Measurements from ENCODE around the gene SGPL1.

The SGPL1 gene

GRCh38 chr10:70811881-70812280 is 3.9 kb upstream of the SGPL1 start:
- DNase-seq, result no peak

- DNase-seq, result no peak
Measured at GRCh38 chr10:70812814-70813213, 2.9 kb upstream of the SGPL1 start.

- DNase-seq, result no peak
Measured at GRCh38 chr10:70814126-70814525, 1.6 kb upstream of the SGPL1 start.

DNA sequence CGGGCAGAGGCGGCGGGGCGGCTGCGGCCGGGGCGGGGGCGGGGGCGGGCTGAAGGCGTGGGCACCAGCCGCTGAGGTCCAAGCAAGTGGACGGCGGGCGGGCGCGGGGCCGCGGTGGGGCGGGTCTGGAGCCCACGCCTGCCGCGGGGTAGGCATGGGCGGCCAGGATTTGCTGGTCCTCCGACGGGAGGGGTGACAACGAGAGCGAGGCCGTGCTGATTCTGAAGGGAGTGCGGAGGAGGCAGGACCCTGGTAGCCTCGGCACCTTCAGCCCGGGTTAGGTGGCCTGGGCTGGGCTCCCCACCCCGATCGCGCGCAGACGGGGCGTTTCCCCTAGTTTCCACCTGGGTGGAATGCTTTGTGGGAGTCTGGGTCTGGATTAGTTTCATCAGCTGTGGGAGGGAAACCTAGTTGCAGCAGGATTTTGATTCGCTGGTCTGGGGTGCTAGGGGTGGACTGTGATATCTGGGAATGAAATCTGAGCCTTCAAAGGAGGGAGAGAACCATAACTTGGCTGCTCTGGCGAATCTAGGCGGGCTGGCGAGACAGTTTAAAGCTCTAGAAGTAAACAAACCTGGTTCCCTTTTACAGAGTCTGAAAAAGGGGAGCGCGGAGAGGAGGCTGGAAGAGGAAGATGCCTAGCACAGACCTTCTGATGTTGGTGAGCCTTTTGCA is 609 bp downstream of the SGPL1 start:
- peak; percentile 42 for DNase-seq

- DNase-seq, result peak; percentile 14
Measured at GRCh38 chr10:70820976-70821750, 5.4 kb downstream of the SGPL1 start.

- DNase-seq, result no peak
Measured at GRCh38 chr10:70822076-70822820, 6.5 kb downstream of the SGPL1 start.

DNA sequence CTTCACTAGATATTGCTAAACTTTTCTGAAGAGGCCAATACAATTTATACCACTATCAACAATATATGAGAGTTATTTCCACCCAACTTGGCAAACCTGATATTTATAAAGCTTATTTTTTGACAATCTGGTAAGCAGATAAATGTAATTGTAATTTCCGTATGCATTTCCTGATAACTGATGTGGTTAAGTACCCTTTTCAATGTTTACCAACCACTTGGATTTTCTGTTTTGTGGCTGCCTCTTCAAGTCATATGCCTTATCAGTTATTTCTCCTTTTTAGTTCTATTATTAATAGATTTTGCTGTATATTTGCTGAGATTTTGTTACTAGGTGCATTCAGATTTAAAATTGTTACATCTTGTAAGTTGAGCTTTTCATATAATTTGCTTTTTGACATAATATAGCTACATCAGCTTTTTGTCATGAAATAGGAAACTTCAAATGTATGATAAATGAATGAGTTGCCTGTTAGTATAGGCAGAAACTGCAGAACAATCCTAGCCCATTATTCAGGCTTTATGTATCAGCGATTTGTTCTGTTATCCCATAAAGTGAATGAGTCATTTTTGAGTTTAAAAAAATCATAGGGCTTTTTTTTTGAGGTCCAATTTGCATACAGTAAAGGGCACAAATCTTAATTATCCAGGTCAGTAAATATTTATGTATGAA is 11.5 kb downstream of the SGPL1 start:
- no peak for DNase-seq

DNA sequence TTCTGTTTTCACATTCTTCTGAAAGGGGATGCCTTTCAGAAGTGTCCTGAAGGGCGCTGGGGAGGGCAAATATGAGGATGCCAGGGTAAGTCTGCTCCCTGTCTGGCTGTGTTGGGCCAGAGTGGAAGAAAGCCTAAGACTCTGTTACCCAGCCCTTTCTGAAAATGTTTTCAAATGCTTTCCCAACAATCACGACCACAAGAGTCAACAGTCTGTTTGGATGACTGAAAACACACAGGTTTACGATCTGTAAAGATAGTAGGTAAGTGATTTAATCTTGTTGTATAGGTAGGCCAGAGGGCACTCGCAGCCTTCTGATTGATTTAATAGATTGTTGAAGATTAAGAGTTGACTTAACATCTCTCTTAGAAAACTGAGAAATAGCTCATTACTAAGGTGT is 13.2 kb downstream of the SGPL1 start:
- DNase-seq, result no peak

DNA sequence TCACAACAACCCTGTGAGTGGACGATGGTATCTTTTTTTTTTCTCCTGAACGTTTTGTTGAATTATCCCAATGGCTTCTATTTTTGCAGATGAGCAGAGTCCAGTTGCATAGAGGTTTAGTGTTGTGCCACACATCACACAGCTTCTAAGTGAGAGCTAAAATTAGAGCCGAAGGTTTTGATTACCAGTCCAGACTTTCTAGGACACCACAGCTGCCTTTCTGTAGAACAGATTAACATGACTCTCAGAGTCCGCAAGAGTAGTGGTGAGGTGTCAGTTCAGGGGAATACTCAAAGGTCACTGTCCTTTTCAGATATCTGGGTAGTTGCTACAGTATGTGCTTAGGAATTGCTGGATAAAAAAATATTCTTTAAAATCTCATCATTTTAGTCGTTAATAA is 13.8 kb downstream of the SGPL1 start:
- DNase-seq, result no peak

GRCh38 chr10:70830164-70830563 is 14.4 kb downstream of the SGPL1 start:
- no peak for DNase-seq

DNA sequence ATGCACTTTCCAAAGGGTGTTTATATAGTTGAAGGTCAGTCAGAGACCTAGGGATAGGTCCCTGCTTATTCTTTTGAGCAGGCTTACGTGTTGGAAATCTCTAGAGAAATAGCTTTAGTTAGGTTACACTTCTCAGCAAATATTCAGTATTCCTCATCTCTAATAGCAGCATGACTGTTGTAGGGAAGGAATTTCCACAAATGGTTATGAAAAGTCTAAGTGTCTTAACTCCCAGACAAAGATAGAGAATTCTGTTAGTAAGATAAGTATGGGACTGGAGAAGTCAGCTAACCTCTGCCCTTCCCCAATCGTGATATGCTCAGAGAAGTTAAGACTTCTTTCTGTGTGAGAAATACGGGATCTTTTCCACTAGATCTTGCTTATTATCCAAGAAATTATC is 16.5 kb downstream of the SGPL1 start:
- no peak for DNase-seq

DNA sequence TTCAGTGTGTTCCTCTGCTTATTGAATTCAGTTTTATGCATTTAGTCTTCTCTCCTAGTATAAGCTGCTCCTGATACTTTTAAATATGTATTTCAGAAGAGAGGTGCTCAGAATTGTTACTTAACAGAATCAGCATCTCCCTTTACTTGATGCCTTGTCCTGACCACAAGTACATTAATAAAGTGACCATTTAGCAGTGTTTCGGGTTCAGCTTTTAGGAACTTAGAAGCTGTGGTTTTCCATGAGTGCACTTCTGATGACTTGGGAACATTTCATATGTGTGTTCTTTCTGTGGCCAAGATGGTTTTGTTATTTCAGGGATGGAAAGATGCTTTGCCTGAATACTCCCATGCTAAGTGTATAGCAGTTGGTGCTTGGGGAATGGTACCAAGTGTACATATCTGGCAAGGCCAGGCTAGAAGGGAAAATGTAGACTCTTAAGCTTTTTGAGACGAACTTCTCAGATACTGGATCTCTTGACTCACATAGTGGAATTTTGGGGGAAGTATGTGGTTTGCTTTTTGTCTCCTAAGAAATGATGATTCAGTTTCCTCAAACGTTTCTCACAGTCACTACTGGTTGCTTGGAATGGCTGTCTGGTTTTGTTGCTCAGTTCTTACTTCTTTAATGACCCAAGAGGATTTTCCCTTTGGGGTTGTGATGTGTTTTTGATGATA is 17.2 kb downstream of the SGPL1 start:
- peak; percentile 23 for DNase-seq

GRCh38 chr10:70833601-70834000 is 17.9 kb downstream of the SGPL1 start:
- DNase-seq, result no peak

DNA sequence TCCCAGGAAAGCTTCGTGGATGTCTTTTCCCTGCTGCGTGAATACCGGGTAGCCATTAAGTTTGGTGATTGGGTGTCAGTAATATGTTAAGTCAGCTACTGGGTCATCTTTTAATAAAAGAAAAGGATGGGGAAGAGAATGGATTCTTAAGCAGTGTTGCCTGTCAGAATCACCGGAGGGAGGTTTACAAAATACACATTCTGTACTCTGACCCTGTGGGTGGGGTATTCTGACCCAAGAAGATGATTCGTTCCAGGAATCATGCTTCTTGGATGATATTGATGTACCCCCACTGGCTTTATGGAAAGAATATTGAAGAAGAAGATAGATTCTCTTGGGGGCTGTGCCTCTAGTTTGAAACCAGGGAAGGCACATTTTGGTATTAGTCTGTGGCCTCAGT is 18.3 kb downstream of the SGPL1 start:
- DNase-seq, result no peak

DNA sequence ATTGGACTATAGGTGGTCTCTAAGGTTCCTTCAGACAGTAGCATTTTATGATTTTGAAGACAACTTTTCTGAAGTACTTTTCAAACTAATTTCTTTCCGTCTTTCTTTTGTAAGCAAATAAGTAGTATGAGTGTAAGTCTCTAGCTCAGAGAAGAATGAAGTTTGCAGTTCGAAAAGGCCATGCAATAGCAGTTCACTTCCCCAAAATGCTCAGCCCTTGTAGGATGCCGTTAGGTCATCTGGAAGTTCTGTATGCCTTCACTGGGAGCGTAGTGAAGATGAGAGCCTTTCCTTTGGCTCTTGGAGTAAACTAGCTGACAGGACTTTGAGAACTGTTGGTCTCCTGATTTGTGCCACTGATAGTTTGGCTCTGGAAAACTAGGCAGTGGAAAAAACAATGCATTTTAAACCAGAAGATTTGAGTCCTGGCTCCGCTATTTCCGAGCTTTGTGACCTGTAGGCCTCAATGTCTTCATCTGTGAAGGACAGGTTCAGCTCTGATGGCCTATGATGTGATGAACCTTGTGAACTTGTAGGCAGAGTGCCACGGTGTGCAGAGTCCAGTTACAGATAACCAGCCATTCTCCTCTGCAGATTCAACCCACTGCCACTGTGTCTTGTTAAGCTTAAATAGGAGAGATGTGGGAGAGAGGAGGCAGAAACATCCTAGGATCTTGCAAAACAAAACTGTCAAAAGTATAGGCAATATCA is 18.8 kb downstream of the SGPL1 start:
- DNase-seq, result no peak

GRCh38 chr10:70836319-70836718 is 20.6 kb downstream of the SGPL1 start:
- DNase-seq, result no peak

GRCh38 chr10:70837660-70838059 is 21.9 kb downstream of the SGPL1 start:
- DNase-seq, result no peak

GRCh38 chr10:70838270-70838805 is 22.6 kb downstream of the SGPL1 start:
- DNase-seq, result no peak

DNA sequence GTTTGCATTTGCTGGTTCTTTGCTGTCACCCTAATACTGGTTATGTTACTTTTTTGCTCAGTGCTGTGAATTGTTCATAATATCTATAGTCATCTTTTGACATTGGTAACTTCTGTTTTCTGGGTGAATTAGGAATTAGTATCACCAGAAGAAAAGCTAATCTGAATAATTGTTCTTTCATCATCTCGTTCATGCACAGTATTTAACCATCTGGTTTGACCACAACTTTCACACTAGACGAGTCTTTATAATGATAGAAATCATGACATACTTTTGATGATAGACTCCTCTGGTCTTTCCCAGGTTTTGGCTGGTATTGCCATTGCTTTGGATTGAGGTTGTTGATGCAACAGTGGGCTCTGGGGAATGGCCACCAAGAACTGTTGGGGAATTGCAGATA is 25.1 kb downstream of the SGPL1 start:
- DNase-seq, result no peak

DNA sequence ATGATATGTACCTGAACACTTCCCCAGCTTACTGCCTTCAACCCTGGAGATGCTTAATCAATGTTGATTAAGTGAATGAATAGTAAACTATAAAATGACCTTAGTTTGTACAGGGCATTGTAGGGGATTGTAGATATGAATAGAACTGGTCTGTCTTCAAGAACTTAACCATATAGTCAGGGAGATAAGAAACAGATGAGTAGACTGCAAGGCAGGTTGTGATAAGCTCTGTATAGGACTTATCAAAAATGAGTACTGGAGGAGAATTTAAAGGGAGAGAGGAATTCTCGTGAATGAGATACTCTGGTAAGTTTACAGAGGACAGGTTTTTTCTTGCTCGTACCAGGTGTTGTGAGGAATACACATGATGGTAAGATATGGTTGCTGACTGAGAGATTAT is 27.6 kb downstream of the SGPL1 start:
- DNase-seq, result no peak

DNA sequence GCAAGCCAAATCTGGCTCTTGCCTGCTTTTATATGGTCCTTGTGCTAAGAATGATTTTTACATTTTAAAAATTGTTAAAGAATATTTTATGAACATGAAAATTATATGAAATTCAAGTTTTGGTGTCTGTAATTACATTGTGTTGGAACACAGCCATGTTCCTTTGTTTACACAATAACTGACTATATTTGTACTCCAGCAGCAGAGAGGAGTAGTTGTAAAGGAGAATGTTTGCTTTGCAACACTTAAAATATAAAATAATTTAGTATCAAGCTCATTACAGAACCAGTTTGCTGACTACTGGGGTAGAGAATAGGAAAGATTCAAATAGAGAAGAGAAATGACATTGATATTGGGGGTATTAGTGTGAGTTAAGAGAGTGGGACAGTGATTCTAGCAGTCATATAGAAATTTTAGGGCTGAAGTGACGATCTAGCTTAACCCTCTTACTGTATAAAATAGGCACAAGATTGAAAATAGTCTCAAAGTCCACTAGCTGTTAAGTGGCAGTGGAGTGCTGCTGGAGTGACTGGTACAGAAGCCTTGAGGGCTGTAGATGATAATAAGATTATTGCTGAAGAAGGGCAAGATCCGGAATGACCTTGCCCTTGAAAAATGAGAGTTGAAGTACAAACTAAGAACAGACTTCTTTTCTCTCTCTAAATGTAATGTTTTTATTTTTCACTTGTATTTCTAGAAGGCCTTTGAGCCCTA is 28.2 kb downstream of the SGPL1 start:
- DNase-seq, result no peak

All from stimulated activated CD4-positive, alpha-beta T cell treated with anti-CD3 and anti-CD28 coated beads, Interleukin-4, amount 100 ng/mL, for 24 hours (primary cell).